Upper lobe of right lung (tissue), 1 donor: ENCODE measurements around the gene KCNQ2. TPM values are rescaled to one million over a fixed set of nuclear protein-coding genes. Genes with fewer than 3 reads are reported as not detected.

Experiments used
- ATAC-seq: fragments of 200-7000 bp; cut with Tn5 transposase; one replicate; pipeline ENCODE4 v1.9.1; 2020; ENCODE audit warnings: mild to moderate bottlenecking, moderate library complexity
- DNase-seq: peaks from one replicate; pipeline ENCODE4 v3.0.0-alpha.2; 2020
- H3K27ac ChIP-seq: fragments of 200-600 bp; one replicate; pipeline ENCODE4 v1.8.0; 2022
- H3K27me3 ChIP-seq: fragments of 200-600 bp; one replicate; pipeline ENCODE4 v1.8.0; 2022; ENCODE audit warnings: mild to moderate bottlenecking
- H3K36me3 ChIP-seq: fragments of 200-600 bp; one replicate; pipeline ENCODE4 v1.8.0; 2022
- H3K4me1 ChIP-seq: fragments of 200-600 bp; one replicate; pipeline ENCODE4 v1.8.0; 2022
- H3K4me3 ChIP-seq: fragments of 200-600 bp; one replicate; pipeline ENCODE4 v1.8.0; 2022; ENCODE audit warnings: mild to moderate bottlenecking
- H3K9me3 ChIP-seq: fragments of 200-600 bp; one replicate; pipeline ENCODE4 v1.8.0; 2022
- intact Hi-C: fragments of 100-400 bp; cut with DNase I; formaldehyde crosslinking; loops from one replicate; pipeline ENCODE4 v1.11.0; 2022
- total RNA-seq: library from RNA; stranded (reverse); fragmentation: NEBNext Ultra II Directional; extraction: Animal tissue kit (Norgen Biotek cat#: 25700); gene quantifications from one replicate; pipeline ENCODE4 v1.2.1, GENCODE V29; 2021
- TF ChIP-seq, protein P1 (sequence below): fragments of 200-600 bp; IDR thresholded peaks from one replicate; pipeline ENCODE4 v1.8.0; 2022; ENCODE audit warnings: antibody characterized with exemption
- donor health status: DM: no; HTN: yes; CAD: no; lungs with severe emphysema.

KCNQ2 gene
- total RNA-seq, 1 donor from 2014 or later = not detected

DNA sequence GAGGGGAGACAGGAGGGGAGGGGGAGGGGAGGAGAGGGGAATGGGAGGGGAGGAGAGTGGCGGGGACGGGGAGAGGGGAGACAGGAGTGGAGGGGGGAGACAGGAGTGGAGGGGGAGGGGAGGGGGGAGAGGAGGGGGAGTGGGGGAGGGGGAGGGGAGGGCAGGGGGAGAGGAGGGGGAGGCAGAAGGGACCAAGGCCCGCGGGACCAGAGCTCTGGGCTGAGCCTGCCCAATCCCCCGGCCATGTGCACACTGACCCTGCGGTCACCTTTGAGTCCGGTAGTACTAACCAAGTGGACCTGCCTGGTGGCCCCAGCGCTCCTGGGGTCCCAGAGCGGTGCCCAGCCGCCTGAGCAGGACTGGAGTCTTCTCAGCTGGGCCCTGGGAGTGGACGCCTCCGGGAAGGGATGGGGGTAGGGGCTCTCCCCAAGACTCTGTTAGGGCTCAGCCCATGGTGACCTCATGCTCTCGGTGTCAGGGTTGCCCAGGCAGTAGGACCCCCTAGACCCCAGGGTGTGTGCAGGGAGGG lies 471 bp upstream of the KCNQ2 start:
- TF ChIP-seq, protein P1, sequence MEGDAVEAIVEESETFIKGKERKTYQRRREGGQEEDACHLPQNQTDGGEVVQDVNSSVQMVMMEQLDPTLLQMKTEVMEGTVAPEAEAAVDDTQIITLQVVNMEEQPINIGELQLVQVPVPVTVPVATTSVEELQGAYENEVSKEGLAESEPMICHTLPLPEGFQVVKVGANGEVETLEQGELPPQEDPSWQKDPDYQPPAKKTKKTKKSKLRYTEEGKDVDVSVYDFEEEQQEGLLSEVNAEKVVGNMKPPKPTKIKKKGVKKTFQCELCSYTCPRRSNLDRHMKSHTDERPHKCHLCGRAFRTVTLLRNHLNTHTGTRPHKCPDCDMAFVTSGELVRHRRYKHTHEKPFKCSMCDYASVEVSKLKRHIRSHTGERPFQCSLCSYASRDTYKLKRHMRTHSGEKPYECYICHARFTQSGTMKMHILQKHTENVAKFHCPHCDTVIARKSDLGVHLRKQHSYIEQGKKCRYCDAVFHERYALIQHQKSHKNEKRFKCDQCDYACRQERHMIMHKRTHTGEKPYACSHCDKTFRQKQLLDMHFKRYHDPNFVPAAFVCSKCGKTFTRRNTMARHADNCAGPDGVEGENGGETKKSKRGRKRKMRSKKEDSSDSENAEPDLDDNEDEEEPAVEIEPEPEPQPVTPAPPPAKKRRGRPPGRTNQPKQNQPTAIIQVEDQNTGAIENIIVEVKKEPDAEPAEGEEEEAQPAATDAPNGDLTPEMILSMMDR = no peak
- no peak overlapping the region for H3K4me3 ChIP-seq
- H3K27me3 ChIP-seq = peaks cover 83% of the 10 kb centered on the region
- ATAC-seq = no peak
- no peak for DNase-seq
- no peaks in the 10 kb centered on the region for H3K9me3 ChIP-seq
- H3K36me3 ChIP-seq = no peaks in the 10 kb centered on the region
- no peak overlapping the region for H3K27ac ChIP-seq
- intact Hi-C loops = no loop called here
- peaks cover 6% of the 10 kb centered on the region for H3K4me1 ChIP-seq

DNA sequence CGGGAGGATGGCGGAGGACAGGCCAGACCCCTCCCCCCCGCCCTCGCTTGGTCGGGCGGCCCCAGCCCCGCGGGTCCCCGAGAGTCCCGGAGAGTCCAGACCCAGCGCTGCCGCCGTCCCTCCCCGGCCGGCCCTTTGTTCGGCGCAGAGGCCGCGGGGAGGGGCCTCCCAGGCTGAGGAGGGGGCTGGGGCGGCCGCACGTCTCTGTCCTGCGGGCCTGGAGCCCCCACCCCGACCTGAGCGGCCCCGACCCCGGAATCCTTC lies 806 bp downstream of the KCNQ2 start:
- Histone ChIP-seq H3K36me3 (no peaks in the 10 kb centered on the region), H3K27ac (no peak overlapping the region), H3K27me3 (peaks cover 70% of the 10 kb centered on the region), H3K9me3 (no peaks in the 10 kb centered on the region), H3K4me3 (no peak overlapping the region), H3K4me1 (peaks cover 6% of the 10 kb centered on the region)
- ATAC-seq = no peak
- no peak for DNase-seq
- intact Hi-C loops = no loop called here
- TF ChIP-seq, protein P1 = no peak

DNA sequence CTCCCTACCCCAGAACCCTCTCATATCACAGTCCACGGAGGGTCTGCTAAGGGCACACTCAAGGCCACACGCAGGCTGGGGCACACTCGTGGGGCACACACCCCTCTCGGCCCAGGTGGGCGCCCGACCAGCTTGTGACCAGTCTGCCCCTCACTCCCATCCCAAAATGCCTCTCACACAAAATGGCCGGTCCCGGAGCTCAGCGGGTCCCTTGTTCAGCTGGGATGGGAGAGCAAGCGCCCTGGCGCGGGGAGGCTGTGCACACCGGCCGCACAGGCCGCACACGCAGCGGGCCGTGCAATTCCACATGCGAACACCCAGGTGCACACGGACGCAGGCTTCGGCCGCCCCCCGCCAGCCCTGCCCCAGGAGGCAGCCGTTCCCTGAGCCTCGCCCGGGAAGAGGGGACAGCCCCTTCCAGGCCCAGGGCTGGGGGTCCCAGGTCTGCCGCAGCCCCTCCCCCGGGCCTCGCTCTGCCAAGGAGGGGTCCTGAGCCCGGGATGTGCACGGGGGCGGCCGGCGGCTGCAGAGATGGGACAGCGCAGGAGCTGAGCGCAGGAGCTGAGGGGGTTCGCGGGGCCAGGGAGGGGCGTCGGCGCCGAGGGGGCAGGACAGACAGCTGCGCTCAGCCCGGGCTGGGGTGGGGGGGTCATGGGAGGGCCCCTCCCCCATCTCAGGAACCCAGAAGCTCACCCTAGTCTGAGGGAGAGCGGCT lies 1.3 kb downstream of the KCNQ2 start:
- DNase-seq = no peak

DNA sequence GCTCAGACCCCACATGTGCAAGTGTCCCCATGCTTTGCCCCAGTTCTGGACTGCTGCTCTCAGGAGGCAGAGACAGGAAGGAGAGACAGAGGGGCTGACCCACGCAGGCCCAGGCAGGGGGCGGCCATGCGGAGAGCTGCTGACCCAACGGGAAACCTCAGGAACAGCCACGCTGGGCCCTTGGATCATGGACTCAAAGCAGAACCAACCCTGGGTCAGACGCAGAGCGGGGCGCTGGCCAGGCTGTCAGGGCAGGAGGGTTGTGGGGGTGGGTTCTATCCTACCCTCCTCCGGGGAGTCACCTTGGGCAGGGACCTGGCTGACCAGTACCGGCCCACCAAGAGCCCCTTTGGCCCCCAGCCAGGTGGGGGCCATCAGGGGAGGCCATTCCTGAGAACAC lies 2.0 kb downstream of the KCNQ2 start:
- Histone ChIP-seq H3K9me3 (no peaks in the 10 kb centered on the region), H3K27me3 (peaks cover 58% of the 10 kb centered on the region)
- DNase-seq = no peak

More for the DNA sequence above, 1.3 kb downstream of the KCNQ2 start:
- peaks cover 6% of the 10 kb centered on the region for H3K4me1 ChIP-seq
- H3K36me3 ChIP-seq = no peaks in the 10 kb centered on the region
- H3K9me3 ChIP-seq = no peaks in the 10 kb centered on the region
- intact Hi-C loops = no loop called here
- no peak overlapping the region for H3K4me3 ChIP-seq
- H3K27me3 ChIP-seq = peaks cover 65% of the 10 kb centered on the region
- TF ChIP-seq, protein P1 = no peak
- H3K27ac ChIP-seq = no peak overlapping the region
- no peak for ATAC-seq

DNA sequence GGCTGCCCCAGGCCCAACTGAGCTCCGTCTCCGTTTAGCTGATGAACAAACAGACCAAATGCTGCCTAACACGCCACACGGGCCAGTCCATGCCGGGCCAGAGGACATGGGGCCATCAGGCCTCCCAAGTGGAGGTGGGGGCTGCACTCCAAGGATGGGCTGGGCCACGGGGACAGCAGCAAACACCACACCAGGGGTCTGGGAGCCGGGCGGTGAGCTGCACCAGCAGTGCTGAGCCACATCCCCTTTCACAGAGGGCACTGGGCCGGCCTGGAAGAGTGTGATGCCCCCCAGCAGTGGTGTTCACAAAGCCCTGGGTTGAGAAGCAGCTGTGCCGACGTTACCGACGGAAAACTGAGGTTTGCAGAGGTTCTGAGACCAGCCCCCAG lies 2.7 kb downstream of the KCNQ2 start:
- Histone ChIP-seq H3K4me1 (peaks cover 6% of the 10 kb centered on the region), H3K9me3 (no peaks in the 10 kb centered on the region), H3K27me3 (peaks cover 53% of the 10 kb centered on the region), H3K36me3 (no peaks in the 10 kb centered on the region), H3K4me3 (no peak overlapping the region), H3K27ac (no peak overlapping the region)
- DNase-seq (no peak), ATAC-seq (no peak)
- intact Hi-C loops = no loop called here
- TF ChIP-seq, protein P1 = no peak

More for the DNA sequence above, 2.0 kb downstream of the KCNQ2 start:
- no peak overlapping the region for H3K4me3 ChIP-seq
- H3K27ac ChIP-seq = no peak overlapping the region
- TF ChIP-seq, protein P1 = no peak
- H3K36me3 ChIP-seq = no peaks in the 10 kb centered on the region
- ATAC-seq = no peak
- H3K4me1 ChIP-seq = peaks cover 6% of the 10 kb centered on the region
- intact Hi-C loops = no loop called here
